ELR (cell line): ENCODE results near the gene PBX4.

ENCODE experiments used
- DNase-seq: peaks from one replicate; pipeline ENCODE4 v3.0.0-alpha.2; 2015; ENCODE audit warnings: low read depth

Gene PBX4

GRCh38 chr19:19588546-19588945 is 29.9 kb downstream of the PBX4 start:
- peak; percentile 78 for DNase-seq

GRCh38 chr19:19587771-19588170 is 30.7 kb downstream of the PBX4 start:
- DNase-seq: no peak

GRCh38 chr19:19584356-19584755 is 34.1 kb downstream of the PBX4 start:
- no peak for DNase-seq

GRCh38 chr19:19582471-19582870 is 36.0 kb downstream of the PBX4 start:
- no peak for DNase-seq

GRCh38 chr19:19581391-19581790 is 37.1 kb downstream of the PBX4 start:
- no peak for DNase-seq

GRCh38 chr19:19580418-19580817 is 38.1 kb downstream of the PBX4 start:
- DNase-seq: no peak

GRCh38 chr19:19579533-19580361 is 38.7 kb downstream of the PBX4 start:
- no peak for DNase-seq

GRCh38 chr19:19578252-19578651 is 40.2 kb downstream of the PBX4 start:
- DNase-seq: no peak

- no peak for DNase-seq
These were observed 43.1 kb downstream of the PBX4 start for GRCh38 chr19:19575411-19575810.

- no peak for DNase-seq
These were observed 47.3 kb downstream of the PBX4 start for GRCh38 chr19:19571071-19571786.

GRCh38 chr19:19570571-19570970 is 47.9 kb downstream of the PBX4 start:
- no peak for DNase-seq

- DNase-seq: peak; percentile 82
These were observed 49.4 kb downstream of the PBX4 start for GRCh38 chr19:19568802-19569756.

GRCh38 chr19:19567391-19567790 is 51.1 kb downstream of the PBX4 start:
- DNase-seq: no peak

GRCh38 chr19:19566306-19566705 is 52.2 kb downstream of the PBX4 start:
- DNase-seq: peak; percentile 43

- DNase-seq: no peak
These were observed 55.1 kb downstream of the PBX4 start for GRCh38 chr19:19563348-19563848.

GRCh38 chr19:19562665-19563347 is 55.7 kb downstream of the PBX4 start:
- no peak for DNase-seq

GRCh38 chr19:19561946-19562664 is 56.4 kb downstream of the PBX4 start:
- DNase-seq: no peak

- no peak for DNase-seq
These were observed 58.6 kb downstream of the PBX4 start for GRCh38 chr19:19559931-19560330.

GRCh38 chr19:19558636-19559035 is 59.9 kb downstream of the PBX4 start:
- DNase-seq: no peak

GRCh38 chr19:19558055-19558454 is 60.4 kb downstream of the PBX4 start:
- no peak for DNase-seq
